SKM-1 treated with dmso at 0.1 percent for 144 hours (cell line): ENCODE results near the gene CACNA1B.

Experiments
- DNase-seq: peaks from one replicate; lab custom pipeline; 2025; ENCODE audit not compliant: unreplicated experiment; lab: John Stamatoyannopoulos, UW

CACNA1B gene

DNA sequence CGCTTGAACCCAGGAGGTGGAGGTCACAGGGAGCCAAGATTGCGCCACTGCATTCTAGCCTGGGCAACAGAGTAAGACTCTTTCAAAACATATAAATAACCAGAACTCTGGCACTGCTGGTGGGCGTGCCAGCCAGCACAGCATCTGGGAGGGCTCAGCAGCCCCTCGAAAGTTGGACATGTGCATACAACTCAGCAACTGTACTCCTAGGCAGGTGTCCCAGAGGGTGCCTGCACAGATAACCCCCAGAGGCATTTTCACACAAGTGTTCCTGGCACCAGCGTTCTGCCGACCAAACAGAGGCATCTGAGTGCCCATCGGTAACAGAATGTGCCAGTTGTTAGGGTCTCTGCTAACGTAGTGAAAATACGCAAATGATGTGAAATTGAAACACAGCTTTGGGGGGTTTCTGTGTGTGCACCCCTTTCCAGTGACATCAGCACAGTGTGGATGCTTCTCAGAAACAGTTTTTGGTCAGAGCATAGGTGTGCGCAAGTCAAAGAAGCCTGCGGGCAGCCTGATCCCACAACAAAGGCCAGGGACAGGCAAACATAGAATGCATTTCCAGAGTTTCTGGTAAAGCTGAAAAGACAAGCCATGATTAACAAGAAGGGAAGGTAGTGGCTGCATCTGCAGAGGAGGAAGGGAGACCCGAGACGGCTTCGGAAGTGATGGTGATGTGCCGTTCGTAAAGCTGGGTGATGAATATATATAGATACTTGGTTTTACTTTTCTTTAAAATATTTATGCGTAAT lies 190.2 kb downstream of the CACNA1B start:
- no peak for DNase-seq

DNA sequence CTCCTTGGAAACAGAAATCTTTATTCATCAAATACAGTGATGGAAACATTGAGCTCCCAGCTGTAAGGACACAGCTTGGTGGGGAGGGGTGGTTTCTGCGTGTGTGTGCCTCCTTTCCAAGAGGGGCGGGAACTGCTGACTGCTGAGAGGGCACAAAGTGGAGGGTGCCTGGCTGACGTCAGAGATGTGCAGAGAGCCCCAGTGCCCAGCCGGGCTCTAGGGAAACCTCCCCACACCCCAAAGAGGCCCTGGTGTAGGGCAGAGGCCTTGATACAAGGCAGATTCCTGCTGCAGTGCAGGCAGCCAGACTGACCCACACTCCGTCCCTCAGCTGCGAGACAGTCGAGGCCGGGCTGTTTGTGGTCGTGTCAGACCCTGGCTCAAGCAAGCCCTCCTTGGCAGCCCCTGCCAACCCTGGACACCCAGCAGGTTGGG lies 191.0 kb downstream of the CACNA1B start:
- no peak for DNase-seq

DNA sequence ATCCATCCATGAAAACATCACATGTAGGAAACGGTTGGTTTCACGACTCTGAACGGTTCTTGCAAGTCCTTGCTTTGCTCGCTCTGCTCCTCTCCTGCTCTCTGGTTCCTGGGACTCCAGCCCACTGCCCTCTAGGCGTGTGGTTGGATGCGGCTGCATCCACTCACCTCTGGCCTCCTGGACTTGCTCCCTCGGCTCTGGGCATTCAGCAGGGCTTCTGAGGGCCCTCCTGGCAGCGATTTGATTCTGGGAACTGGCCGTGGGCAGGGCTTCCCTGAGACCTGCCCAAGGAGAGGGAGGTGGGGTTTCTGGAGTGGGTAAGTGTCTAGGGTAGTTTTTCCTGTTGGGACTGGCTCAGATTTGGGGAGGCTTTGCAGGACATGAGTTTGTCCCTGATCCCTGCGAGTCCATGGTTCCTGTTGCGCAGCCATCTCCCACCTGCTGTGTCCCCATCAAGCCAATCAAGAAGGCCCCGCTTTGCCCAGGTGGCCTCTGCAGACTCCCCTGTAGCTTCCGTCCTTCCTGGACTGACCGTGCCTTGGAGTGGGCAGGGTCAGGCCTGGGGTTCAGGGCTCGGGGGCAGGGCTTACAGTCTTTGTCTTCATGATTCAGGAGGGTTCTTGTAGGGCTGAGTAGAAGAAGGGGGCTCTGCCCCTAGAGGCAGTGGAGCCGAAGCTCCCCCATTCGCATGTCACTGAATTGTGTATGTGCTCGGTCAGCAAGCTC lies 192.3 kb downstream of the CACNA1B start:
- no peak for DNase-seq

DNA sequence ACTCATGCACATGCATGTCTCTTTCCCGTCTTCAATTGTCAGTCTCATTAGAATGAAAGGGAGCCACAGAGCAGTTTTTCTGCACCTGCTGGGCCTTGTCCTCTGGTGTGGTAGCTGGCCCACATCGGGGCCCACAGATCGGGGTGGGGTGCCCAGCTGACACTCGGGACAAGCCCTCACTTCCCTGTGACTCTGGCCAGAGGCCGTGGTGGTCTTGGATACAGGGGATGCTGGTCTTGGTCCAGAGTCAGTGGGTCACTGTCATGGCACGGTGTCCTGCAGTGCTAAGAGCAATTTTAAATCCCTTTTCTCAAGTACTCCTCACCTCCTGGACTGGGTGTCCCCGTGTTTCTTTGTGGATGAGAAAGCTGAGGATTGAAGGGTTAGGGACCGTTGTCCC lies 193.2 kb downstream of the CACNA1B start:
- no peak for DNase-seq

DNA sequence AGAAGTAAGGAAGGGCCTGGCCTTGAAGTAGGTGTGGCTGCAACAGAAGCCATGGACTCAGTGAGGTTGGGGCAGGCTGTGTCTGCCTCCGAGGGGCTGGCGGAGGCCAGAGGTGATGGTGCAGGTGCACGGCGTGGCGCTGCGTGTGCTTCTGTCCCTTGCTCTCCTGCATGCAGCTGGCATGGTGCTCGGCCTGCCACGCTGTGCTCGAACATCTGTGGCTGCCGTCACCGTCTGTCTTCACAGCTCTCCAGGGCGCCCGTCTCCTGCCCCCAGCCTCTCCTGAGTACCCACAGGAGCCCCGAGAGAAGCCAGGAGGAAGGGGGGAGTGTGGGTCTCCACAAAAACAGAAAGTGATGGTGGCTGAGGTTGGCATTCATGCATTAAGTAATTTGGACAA lies 193.7 kb downstream of the CACNA1B start:
- no peak for DNase-seq

DNA sequence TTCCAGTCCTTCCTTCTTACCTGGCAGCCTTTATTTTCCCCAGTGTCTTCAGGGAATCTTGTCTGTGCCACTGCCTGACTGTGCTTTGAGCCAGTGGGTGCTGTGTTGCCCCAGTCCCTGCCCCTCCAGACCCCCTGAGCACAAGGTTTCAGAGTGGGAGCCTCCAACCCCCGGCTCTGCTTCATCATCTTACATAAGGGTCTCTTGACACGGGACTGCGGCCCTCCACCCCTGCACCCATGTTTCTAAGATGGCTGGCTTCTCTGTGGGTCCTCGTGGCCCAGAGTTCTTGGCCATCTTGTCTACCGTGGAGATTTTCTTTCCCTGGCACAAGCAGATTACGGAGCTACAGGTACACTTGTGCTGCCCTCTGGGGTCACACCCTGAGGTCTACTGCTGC lies 194.1 kb downstream of the CACNA1B start:
- DNase-seq = no peak

DNA sequence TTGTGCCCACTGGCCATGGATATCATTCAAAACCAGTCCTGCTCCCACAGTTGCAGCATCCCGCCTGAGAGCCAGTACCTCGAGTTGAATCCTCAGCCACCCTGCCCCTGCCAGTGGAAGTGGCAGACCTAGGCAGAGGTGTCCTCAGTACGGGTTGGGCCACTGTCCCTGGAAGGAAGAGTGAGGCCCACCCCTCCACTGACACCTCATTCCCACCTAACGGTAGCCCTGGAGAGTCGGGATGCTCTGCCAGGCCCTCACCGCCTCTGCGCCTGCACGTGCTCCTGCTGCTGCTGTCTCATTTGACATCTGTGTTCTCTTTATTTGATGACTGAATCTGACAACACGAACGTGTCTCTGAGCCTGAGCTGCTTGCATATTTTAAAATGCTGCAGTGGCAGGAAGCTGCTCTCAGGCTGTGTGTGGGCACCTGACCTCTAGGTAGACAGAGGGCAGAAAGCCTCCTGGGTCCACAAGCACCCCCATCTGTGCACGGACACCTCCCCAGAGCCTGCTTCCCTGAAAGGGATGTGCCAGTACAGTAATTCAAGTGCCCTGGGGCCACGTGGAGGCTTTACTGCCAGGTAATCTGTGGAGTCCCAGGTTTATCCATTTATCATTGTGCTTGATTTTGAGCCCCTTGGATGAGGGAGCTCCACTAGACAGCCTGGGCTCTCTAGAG lies 194.7 kb downstream of the CACNA1B start:
- no peak for DNase-seq

DNA sequence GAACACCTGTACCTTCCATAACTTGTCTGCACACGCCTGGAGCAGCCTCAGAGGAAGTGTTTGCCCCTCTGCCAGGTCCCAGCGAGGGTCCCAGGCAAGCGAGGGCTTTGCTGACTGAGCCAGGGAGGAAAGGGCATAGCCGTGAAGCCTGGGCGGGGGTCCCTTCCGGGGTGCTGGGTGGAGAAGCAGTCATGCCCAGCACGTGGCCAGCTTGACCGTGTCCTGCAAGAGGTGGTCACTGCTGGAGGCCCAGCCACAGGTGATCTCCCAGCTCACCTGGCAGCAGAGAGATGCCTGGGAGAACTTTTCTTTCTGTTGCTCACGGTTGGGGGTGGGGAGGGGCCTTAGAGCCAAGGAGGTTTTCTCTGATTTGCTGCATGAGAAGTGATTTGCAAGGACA lies 195.3 kb downstream of the CACNA1B start:
- DNase-seq = no peak

DNA sequence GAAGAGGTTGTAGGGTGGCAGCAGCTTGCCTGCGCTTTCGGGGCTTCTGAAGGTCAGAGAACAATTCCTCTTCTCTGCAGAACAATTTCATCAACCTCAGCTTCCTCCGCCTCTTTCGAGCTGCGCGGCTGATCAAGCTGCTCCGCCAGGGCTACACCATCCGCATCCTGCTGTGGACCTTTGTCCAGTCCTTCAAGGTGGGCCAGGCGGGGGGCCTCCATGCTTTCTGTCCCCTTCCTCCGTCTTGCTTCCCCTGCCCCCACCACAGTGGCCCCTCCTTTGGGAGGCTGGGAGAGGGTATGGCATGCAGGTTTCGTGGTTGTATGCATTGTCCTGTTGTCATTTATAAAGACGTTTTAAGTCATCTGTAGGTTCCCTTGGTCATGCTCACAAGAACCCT lies 195.8 kb downstream of the CACNA1B start:
- no peak for DNase-seq

DNA sequence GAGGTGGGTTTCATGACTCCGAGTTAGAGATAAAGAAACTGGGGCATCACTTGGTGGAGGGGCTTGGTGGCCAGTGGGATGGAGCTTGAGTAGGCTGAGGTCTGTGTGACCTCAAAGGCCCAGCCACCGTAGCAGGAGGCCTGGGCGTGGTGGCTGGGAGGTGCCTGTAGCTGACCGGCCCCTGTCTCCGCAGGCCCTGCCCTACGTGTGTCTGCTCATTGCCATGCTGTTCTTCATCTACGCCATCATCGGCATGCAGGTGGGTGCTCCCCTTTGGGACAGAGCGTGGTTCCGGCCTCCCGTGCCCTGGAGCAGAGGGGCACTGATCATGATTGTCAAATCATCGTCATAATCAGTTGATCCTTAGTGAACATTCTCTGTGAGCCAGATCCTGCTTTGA lies 196.2 kb downstream of the CACNA1B start:
- no peak for DNase-seq

DNA sequence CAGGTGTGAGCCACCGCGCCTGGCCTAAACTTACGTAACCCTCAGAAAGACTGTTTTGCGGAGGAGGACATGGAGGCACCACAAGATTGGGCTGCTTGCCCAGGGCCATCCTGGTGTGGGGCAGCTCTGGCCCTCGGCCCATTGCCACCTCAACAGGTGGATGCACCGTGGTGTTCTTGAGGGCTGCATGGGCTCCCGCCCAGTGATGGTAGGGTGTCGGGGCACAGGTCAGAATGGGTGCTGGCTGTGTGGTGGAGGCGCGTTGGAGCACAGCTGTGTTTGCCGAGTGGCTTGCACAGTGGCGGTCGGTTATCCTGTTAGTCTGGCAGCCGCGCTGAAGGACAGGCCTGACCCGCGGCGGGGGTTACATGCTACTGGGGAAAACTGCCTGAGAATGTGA lies 196.9 kb downstream of the CACNA1B start:
- no peak for DNase-seq

DNA sequence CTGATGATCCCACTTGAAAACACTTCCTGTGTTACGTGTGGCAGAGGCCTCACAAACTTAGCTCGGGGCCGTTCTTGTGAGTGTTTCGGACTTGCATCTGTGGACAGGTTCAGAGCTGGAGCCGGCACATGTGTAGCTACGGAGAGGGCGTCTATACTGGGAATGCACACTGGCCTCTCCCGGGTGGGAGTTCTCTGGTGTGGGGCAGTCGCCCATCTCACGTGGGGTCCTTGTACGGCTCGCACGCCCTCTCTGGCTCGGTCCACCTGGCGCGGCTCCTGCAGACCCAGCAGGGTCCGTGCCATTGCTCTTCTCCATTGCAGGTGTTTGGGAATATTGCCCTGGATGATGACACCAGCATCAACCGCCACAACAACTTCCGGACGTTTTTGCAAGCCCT lies 197.9 kb downstream of the CACNA1B start:
- no peak for DNase-seq

DNA sequence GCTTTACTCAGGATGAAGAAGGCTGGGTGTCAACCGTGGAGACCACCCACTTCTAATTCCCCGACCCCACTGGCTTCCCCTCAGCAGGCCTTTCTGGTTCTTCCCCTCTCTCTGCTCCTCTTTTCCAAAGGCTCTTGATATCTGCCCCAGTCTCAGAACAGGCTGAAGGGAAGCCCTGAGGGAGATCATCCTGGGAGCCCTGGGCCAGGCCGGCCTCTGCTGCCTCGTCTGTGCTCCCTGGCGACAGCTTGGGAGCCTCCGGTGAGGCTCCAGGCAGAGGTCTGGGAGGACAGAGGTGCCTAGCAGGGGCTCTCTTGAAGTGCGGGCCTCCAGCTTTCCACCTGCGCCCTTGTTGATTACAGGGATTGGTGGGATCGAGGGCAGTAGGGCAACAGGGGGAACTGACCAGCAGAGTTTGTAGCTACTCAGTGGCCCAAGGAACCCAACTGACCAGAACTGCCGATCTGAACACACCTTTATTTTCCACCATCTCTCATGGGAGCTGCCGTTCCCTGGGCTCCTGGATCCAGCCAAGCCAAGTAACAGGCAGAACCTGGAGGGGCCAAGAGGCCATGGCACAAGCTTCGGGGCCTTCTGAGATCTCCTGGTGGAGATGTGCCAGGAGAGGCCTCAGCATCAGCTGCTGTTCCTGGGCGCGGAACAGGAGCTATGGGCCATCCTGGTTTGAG lies 198.5 kb downstream of the CACNA1B start:
- no peak for DNase-seq

DNA sequence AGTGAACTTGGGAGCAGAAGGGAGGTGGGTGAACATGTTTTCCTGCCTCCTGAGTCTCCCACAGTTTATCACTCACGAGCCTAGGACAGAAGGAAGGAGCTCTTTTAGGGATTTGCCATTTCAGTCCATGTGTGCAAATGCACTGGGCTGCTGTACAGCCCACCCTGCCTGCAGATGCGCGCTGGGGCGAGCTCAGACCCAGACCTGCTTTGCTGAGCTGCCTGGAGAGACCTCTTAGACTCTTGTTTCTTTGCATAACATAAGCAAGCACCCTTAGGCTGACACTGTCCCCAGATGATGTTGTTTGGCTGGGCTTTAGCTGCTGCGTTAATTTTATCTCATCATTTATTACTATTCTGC lies 199.0 kb downstream of the CACNA1B start:
- no peak for DNase-seq

DNA sequence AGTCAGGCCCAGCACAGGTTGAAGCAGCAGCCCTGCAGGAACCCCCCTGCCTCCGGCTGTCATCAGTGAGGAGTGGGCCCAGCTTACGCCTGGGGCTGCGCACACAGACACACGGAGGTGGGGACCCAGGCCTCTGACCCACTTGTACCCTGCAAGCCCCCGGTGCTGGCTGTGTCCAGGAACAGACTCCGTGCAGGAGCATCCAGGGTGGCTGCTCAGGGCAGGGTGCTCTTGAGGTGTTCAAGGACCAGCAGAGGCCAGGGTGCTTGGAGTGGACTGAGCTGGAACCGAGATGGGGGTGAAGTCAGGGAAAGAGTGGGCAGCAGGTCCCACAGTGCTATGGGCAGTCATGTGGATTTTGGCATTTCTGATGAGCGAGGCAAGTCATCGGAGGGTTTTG lies 199.5 kb downstream of the CACNA1B start:
- DNase-seq = no peak

DNA sequence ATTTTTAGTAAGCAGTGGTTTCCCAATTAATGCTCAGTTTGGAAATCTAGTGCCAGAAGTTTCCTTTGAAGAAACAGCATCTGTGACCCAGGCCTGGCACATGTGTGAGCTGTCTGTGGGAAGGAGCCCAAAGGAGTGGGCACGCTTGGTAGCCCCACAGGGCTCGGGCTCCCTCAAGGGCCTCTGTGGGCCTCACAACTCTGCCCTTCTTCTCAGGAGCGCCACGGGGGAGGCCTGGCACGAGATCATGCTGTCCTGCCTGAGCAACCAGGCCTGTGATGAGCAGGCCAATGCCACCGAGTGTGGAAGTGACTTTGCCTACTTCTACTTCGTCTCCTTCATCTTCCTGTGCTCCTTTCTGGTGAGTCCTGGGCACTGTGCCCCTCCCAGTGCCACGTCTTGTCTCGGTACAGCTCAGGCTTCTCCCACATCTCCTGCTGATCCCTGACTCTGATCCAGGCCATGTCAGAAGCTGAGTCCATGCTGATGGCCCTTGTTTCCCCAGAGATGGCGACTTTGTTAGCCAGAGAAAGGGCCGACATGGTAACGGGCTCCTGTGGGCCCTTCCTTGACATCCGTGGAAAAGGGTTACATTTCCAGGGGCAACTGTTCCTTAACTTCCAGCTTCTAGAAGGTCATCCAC lies 200.4 kb downstream of the CACNA1B start:
- DNase-seq = no peak

DNA sequence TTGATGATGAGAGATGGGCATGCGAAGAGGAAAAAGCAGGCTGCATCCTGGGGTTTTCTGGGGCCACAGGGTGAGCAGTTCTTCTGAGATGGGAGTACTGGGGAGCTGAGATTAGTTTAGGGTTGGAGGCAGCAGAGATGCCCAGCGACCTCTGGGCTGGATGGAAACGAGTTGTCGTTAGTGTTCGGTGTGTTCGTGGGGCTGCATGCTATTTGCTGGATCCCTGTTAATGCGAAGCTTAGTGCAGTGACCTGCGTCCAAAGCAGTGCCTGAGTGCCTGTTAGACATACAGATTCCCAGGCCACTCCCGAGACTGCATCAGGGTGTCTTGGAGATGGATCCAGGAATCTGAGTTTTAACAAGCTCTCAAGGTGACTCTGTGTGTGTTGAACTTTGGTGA lies 201.3 kb downstream of the CACNA1B start:
- DNase-seq = no peak

DNA sequence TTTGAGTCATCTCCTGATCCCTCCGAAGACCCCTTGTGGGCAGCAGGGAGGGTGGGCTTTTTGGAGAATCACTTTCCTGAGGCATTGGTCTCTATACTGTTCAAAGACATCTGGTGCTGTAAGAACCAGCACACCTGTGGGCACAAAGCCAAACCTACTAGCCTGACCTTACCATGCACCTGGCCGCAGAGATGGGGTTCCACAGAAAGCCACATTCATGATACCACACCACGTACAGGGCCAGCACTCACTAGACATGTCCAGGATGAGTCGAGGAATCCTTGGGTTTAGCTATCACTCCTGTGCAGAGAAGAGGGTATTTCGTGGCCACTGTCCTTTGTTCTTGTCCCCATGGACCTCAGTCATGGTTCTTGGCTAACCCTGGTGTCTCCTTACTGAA lies 203.4 kb downstream of the CACNA1B start:
- DNase-seq = no peak

DNA sequence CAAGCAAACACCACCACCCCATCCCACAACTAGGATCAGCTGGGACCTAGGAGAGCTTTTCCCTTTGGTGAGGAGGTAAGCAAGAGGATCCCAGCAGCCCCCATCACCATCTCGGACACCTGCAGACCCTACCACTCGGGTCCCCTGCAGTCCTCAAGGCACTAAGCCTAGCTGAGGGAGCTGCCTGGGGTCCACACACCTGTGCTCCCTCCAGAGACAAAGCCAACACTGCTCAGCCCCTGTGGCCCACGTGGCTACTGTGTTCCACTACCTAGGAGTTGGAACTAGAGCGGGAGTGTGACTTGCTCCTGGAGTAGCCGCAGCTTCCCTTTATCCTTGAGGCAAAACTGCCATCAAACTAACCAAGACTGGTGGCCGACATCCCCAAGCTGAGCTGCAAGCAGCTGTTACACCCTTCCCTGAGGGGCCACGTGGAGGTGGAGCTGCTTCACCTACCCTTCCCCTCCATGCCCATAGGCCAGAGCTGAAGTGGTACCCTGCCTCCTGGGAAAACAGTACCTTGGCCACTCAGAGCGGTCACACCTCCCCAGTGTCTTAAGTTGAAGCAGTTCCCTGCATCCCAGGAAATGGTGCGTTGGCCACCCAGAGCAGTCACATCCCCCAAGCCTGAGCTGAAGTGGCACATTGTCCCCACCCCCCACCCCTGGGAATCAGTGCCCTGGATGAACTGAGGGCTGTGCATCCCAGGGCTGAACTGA lies 205.5 kb downstream of the CACNA1B start:
- no peak for DNase-seq

DNA sequence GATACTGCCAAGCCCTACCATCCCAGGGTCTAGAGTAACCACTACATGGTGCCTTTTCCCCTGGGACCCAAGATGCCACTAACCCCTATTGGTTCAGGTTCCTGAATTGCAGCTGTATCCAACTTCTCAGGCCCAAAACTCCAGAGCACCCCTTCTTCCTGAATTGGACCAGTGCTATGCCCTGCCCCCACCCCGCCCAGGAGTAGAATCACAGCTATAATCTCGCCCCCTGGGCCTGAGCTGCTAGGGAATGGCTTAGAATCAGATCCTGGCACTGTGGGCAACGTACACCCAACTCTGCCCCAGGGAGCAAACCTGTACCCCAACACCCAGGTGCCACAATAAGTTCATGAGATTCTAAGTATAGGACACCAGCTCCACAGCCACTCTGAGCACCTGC lies 206.3 kb downstream of the CACNA1B start:
- no peak for DNase-seq

DNA sequence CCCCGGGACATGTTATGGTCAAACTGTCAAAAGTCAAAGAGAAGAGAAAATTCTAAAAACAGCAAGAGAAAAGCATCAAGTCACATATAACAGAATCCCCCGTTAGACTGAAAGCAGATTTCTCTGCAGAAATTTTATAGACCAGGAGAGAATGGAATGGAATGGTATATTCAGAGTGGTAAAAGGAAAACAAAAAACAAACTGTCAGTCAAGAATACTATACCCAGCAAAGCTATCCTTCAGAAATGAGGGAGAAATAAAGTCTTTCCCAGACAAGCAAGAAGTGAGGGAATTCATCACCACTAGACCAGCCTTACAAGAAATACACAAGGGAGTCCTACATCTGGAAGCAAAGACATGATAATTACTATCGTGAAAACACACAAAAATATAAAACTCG lies 208.0 kb downstream of the CACNA1B start:
- no peak for DNase-seq
